ENCODE results near the gene KLF9.

- TF ChIP-seq CTCF (IDR thresholded peaks at IDR 0.05) (no peak), POLR2A (IDR thresholded peaks at IDR 0.05) (peak; percentile 78 to 81)
Observed at GRCh38 chr9:70411930-70412831, 2.3 kb downstream of the KLF9 start.
